ENCODE measurements around the gene RAD9B.
"Not testable (repeated sequence)": the region's sequence is repeated elsewhere in the genome, so short reads cannot be mapped to it uniquely, and the experiment has no call there.

The RAD9B gene

DNA sequence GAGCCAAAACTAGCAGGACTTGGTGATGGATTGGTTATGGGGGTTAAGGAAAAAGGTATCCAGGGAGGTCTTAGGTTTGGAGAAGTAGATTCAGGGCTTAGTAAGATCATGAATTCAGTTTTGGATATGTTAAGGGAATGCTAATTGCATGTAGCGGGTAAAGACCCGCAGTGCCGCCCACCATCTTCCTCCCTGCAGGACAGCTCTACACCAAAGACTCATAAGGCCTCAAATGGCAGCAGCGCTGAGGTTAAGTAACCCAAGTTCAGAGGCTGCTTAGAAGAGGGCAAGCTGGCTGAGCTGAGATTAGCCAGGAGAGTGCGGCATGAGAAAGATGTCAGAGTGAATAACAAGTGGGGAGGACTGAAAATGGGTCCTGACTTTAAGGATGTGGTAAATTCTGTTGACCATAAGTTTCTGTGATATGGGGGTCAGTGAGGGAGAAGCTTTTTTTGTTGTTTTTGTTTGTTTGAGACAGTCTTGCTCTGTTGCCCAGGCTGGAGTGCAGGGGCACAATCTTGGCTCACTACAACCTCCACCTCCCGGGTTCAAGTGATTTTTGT lies 26.2 kb downstream of the RAD9B start:
- DNase-seq, result no peak

DNA sequence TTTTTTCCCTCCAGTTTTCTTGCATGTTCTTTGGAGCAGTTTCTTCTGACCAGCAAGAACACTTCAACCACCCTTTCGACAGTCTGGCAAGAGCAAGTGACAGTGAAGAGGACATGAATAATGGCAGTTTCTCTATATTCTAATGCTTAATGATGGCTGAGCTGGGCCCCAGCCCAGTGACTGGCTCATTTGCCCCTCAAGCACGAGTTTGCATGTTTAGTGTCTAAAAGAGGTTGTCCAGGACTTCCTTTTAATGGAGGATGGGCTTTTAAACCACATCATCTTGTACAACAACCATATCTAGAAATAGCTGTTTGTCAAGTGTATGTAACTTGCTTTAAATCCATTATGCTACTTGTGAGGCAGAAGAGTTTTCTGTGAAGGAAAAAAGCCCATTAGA lies 28.4 kb downstream of the RAD9B start:
- no peak for DNase-seq

DNA sequence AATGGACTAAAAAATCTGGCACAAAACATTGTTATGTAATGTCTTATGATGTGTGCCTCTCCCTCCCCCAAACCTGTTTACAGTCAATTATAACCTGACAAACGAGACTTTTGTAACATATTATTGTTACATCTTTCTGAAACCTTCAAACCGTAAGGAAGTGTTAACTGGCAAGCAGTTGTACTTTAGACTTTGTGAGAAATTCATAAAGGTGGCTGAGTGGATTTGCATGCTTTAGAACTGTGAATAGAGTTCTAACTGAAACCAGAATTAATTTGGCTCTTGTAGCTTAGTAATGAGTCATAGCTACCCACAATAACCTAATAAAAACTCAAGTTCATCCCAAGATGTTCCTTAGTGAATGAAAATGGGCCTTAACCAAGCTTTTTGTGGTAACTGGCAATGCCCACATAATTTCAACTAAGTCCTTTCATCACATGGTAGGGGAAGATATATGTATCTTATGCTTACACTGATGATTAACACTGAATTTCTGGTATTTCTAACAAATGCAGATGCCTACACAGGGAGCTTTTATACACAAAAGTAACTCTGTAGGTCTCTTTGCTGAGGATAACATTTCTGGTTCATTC lies 29.7 kb downstream of the RAD9B start:
- DNase-seq, result no peak

DNA sequence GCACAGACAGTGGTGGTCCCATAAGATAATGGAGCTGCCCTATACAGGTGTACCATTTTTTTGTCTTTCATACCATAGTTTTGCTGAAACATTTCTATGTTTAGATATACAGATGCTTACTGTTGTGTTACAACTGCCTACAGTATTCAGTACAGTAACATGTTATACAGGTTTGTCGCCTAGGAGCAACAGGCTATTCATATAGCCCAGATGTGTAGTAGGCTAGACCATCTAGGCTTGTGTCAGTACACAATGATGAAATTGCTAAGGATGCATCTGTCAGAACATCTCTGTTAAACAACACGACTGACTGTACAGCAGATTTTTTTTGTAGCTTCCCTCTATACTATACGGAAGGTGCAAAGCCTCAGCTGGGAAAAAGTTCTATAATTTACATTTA lies 30.5 kb downstream of the RAD9B start:
- no peak for DNase-seq

DNA sequence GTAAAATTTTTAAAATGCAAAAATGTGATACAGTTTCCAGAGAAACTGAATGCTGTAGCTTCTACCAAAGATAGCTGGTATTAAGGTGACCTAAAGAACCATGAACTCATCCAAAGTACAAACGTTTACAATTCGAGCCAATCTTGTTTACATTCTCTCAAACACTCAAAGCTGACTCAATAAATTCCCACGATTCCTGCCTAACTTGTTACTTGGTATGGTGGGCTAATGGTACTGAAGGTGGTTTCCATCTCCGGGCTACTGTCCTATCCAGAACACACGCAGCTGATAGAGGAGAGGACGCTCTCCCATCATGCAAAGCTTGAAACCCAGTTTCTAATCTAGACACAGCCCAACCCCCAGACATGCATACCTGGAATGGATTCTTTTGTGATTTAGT lies 31.5 kb downstream of the RAD9B start:
- DNase-seq, result no peak

DNA sequence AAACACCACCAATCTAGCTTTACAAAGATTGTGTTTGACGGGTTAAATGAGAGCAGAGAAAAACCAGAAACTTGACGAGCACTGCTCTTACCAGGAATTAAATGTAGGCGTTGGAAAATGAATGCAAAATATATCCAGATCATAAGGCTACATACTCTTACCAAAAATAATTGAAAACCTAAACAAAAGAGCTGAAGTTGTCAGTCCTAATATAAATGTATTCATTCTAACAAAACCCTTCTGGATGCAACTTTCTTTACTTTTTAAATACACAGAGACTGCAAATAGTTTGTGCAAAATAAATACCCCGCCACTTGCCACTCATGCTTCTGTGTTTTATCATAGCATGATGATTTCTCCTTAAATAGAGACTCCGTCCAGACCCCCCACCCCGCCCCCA lies 32.7 kb downstream of the RAD9B start:
- DNase-seq, result no peak

DNA sequence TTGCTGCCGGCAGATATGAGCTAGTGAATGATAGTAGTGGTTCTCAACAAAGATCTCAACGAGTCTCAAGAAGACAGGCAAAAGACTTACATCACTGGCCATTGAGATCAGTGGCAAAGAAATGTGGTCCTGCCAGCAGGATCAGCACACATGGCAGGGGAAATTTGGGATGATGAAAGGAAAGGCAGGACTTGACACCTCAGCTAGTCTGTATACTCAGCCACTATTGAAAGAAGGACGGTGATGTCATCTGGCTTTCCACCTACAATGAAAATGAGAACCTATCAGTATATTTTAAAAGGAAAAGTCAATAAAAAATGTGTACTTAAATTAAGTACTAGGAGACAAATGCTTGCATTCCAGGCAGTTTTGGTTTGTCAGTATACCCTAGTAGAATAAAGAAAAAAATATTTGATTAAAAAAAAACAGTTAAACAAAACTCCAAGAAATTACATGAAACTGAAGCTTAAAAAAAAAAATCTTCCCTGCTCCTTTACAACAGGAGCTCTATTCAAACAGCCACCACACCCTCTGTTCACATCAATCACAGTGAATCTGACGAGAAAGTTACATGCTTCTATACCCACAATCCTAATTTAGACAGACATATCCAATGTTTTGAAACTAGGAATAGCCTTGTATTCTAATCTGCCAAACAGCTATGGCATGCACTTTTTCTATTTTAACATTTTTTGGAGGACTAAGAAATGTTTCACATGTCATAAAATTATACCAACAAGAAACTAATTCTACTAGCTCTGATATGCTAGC lies 34.9 kb downstream of the RAD9B start:
- no peak for DNase-seq

DNA sequence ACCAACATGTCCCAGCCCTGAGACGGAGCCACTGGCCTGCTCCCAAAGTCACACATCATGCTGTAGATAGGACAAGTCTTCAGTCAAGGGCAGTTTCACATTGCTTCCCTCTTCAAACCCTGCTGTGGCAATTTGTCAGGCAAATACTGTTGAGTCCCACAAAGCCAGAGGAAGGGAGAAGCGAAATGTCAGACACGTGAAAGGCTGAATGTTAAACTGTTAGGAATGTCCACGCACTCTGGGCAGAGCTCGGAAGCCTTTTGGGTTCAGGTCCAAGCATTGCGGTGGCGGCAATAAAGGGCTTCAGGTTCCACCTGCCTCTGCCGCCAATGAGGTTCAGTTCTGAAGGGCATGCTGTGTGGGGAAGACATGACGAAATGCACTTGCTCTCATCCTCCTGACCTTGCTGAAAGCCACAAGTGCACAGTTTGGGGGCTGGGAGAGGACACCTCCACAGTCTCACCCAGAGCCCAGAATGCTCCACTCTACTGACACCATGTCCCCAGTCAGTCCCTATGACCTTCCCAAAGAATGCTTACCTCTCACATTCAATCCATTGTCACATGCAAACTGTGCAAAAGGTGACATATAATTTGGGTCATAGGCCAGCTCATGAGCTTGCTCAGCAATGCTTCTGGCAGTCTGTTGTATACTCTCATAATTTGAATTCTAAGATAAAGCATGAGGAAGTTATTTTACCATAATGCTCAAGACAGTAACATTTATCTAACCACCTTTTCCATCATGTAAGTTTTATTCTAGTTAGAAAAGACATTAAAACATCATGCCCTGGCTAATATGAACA lies 35.7 kb downstream of the RAD9B start:
- no peak for DNase-seq

DNA sequence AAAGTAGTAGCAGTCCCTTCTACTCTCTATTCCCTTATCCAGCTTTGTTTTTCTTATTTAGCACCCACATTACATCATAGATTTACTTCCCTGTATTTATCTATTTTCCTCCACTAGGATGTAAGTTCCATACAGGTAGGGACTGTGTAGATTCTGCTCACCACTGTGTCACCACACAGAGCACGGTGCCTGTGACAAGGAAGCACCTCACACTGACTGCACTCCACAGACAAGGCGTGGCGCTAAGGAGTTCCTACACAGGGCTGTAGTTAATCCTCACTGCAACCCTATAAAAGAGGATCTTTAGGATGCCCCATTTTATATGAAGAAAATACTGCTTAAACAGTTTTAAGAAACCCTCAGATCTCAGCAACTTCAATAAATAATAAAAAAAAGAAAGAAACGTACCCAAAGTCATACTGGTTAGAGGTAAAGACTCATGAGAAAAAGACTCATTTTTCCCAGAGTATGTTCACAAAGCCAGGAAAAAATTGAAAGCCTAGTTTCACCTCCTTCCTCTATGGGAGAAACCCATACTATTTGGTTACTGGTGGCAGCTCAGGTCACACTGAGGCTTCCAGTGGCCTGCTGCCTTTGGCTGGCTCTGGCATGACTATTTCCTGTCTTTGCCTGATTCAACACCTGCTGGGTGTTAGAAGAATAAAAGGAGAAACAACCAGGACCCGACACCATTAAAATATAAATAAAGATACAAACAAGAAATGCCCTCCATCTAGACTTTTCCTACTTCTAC lies 36.9 kb downstream of the RAD9B start:
- DNase-seq, result no peak

DNA sequence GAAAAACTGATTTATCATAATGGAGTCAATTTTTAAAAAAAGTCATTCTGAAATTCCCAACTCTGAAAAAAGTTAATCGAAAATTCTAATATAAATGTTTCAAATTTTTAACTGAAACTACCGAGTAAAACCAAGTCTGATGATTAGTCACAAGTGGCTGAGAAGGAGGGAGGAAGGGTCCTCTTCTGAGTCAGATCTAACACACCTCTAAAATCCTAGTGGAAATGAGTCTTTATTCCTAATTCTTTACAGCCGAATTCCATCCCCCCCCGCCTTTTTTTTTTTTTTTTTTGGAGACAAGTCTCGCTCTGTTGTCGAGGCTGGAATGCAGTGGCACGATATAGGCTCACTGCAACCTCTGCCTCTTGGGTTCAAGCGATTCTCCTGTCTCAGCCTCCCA lies 37.9 kb downstream of the RAD9B start:
- no peak for DNase-seq

DNA sequence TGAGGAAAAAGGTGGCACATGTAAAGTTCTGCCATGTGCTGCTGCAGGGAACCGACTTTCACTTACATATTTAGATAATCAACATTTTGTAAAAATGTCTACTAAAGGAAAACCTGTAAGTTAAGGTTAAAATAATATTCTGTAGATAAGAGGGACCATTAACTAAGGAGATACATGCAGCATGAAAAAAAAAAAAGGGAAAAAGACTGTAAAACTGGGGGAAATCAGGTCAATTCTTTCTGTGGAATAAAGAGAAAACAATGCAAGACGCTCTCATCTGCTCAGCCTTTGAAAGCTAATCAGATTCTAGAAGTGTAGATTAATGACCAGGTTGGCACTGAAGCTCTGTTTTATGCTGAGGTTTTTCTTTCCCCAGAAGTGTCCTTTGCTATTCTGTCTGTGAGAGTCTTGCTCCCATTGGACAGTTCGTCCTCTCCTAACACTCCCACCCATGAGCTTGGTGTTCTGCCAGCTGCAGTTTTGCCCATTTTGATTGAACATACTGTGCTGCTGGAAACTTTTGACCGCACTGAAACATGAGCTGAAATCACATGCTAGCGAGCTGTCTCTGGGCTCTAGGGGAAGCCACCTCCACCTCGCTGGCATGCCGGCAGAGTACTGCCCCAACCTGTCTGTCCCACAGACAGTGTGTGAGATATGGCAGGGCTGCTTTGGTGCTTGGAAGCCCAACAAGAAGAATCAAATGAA lies 41.3 kb downstream of the RAD9B start:
- DNase-seq, result no peak

DNA sequence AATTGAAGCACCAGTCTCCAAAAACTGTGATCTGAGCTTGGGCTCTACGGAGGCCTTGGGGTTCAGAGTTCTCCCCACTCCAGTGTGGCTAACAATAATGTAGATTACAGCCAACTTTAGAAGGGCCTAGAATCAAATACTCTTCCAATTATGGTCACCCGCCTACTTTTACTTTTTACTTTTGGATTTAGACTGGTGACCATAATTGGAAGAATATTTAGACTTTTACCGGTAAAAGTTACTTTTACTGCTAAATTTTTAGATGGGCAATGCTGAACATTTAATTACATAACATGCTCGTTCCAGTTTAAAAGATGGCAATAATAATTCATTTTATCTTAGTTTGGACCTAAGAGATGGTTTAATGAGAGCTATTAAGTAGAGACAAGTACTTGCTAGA lies 41.8 kb downstream of the RAD9B start:
- no peak for DNase-seq

DNA sequence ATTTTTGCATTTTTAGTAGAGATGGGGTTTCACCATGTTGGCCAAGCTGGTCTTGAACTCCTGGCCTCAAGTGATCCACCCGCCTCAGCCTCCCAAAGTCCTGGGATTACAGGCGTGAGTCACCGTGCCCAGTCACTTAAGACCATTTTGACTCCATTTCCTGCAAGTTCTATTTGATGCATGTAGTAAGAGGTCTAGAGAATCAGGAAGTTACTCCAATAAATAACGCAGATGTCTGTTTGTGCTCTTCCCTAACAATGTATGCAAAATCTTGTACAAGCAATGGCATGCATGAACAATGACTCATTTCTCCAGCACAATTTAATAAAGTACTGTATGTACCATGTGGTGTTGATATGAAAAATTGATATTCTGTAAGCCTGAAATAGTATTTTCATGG lies 43.1 kb downstream of the RAD9B start:
- not testable (repeated sequence) for DNase-seq

DNA sequence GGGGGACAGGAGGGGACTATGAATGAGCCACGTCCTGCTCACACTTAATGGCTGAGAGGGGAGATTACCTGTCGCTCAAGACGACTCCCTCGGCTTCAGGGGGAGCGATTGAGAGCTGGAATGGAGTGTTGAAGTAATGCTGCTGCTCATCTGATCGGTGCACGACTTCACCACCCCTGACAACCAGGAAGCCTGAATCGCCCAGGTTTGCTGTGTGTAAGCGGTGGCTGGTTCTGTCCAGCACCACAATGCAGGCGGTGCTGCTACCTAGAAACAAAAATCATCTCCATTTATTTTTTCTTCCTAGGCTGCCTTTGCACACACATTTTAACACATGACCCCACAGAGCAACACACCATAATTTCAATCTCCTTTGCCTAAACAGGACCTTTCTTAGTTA lies 43.7 kb downstream of the RAD9B start:
- DNase-seq, result no peak

DNA sequence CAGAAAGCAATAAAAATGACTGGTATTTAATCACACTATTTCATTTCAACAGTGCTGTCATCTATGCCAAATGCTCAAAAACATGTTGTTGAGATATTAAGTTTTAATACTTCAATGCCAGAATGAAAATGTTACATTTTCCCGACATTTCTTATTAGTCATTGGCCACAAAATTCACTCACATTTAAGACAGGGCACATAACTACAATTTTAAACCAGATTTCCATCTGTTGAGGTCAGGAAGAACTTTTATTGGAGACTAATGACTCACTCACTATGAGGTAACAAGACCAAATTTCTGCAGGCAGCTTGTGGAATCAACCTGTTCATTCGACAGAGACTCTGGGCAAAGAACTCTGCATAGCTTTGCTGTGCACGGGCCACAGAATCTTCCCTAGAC lies 44.2 kb downstream of the RAD9B start:
- no peak for DNase-seq

DNA sequence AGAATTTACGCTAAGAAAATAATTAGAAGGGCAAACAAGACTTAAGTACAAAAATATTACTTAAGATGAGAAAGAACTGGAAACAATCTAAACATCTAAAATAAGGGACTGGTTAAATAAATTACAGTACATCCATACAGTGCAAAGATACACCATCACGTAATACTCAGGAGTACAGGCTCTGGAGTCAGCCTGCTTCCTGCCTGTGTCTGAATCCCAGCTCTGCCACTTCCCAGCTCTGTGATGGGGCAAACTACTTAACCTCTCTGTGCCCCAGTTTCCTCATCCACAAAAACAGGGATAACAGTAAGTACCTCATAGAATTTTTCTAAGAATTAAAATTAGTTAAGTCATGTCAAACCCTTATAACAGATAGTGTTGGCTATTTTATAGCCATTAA lies 45.0 kb downstream of the RAD9B start:
- no peak for DNase-seq

DNA sequence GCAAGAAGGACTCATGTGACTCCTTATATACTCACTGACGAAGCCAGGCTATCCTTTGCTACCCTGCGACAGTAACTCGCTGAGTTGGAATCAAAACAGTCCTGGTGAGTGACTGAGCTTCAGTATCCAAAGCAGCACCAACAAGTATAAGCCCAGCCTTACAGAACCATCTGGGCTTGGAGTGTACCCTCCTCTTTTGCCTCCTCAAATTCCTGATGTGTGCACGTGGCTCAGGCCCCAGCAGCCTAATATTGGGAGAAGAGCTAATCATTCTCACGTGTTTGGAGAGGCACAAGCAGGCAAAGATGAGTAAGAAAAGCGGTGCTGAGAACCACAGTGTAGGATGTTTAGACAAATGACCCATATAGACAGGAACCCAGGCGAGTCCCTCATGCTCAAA lies 46.5 kb downstream of the RAD9B start:
- no peak for DNase-seq

DNA sequence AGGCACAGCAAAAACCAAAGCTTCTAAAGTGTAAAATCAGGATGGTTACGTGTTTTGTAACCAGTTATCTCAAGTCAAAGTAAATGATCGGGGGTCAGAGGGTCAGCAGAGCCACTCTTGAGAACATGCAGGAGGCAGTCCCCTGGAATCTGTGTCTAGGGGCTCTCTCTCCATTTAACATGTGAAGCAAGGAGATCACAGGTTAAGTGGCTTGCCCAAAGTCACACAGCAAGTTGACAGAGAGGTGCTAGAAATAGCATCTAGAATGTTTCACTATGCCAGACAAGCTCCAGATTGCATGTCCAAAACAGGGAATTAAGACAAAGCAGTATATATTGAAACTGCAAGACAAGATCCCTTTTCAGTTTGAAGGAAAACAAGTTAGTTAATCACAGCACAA lies 47.6 kb downstream of the RAD9B start:
- no peak for DNase-seq

DNA sequence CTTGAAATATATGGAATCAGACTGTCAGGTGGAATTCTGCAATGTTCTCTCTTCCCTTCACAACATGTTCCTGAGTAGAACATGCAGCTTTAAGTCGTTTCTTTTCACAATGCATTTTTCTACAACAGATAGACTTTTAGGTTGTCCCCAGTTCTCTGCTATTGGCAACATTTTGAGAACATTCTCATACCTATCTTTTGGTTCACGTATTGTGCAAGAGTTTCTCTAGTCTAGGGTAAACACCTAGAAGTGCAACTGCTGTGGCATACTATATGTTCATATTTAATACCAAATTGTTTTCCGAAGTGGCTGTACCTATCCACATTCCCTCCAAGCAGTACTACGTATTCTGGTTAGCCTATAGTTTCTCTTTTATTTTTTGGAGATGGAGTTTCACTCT lies 48.9 kb downstream of the RAD9B start:
- no peak for DNase-seq

Data from stimulated activated CD4-positive, alpha-beta T cell treated with anti-CD3 and anti-CD28 coated beads, Interleukin-15, amount 100 ng/mL, for 24 hours (primary cell).